ENCODE results near the gene TSPAN31.

DNA sequence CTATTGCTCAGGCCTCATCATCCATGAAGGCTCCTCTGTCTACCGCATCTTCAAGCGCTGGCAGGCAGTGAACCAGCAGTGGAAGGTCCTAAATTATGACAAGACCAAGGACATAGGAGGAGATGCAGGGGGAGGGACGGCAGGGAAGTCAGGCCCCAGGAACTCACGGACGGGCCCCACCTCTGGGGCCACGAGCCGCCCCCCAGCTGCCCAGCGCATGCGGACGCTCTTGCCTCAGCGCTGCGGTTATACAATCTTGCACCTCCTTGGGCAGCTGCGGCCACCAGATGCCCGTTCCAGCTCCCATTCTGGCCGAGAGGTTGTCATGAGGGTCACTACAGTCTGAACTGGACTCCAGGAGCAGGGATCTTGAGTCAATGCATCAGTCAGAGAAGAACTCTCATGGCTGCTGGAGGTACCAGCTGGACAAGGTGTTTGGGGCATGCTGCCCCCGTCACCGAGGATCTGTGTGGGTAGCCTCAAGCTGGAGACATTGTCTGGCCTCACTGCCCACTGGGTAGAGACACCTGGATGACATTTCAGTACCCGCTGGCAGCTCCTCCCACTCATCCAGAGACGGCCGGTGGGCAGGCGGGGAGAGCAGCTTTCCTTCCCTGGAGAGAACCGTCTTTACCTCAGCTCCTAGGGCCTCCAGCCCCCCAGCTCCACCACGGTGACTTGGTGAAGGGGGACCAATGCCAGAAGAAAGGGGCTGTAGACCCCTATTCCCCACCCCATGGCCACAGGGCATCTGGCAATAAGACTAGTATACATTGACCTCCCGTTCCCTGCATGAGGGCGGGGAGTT is 13.9 kb downstream of the TSPAN31 start:
- no peak for TF ChIP-seq POLR2A (IDR thresholded peaks at IDR 0.05)
- no peak for TF ChIP-seq EP300 (IDR thresholded peaks at IDR 0.05)

Measured in gastroesophageal sphincter (tissue), 2 donors.